ENCODE measurements around the gene GRIK3.

DNA sequence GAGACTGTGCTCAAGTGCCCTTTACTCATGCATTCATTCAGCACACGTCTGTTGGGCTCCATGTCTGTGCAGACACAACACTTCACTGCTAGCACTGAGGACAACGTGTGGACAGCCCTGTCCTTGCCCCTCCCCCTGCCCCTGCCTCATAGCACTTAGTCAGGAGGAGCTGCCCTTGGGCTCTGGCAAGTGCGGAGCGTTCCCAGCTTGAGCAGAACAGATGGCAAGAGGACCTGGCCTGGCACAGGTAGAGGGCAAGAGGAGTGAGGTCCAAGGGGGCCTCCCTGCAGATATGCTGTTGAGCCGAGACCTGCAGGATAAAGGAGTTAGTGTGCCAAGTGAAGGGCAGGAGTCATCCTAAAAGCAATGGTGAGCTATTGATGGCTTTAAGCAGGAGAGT lies 81.3 kb downstream of the GRIK3 start:
- TF ChIP-seq, protein P1, sequence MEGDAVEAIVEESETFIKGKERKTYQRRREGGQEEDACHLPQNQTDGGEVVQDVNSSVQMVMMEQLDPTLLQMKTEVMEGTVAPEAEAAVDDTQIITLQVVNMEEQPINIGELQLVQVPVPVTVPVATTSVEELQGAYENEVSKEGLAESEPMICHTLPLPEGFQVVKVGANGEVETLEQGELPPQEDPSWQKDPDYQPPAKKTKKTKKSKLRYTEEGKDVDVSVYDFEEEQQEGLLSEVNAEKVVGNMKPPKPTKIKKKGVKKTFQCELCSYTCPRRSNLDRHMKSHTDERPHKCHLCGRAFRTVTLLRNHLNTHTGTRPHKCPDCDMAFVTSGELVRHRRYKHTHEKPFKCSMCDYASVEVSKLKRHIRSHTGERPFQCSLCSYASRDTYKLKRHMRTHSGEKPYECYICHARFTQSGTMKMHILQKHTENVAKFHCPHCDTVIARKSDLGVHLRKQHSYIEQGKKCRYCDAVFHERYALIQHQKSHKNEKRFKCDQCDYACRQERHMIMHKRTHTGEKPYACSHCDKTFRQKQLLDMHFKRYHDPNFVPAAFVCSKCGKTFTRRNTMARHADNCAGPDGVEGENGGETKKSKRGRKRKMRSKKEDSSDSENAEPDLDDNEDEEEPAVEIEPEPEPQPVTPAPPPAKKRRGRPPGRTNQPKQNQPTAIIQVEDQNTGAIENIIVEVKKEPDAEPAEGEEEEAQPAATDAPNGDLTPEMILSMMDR (IDR thresholded peaks at IDR 0.05; ENCODE audit: low read depth, low read length), result no peak
- no peak for TF ChIP-seq EZH2phosphoT487 (IDR thresholded peaks at IDR 0.05; ENCODE audit: low read depth)
